K562 (cell line): ENCODE measurements around the gene LIPH. TPM values are rescaled to one million over a fixed set of nuclear protein-coding genes. Genes with fewer than 3 reads are reported as not detected.

Experiments used
- ATAC-seq: fragments of 200-7000 bp; cut with Tn5 transposase; 3 replicates; pipeline ENCODE4 v1.9.1; 2020; ENCODE audit warnings: moderate library complexity
- BruUV-seq: library from RNA; stranded (reverse); fragments of 400-500 nt; replicated peaks from 2 replicates; lab custom pipeline; 2021; lab: Mats Ljungman, UMichigan
- CTCF ChIA-PET: fragments of 300-600 bp; formaldehyde crosslinking; extraction: SDS; loops from one replicate; lab custom pipeline; 2021; ENCODE audit warnings: low intra/inter-chr PET ratio; lab: Yijun Ruan, JAX
- POLR2A ChIA-PET: fragments of 300-600, 350-650 bp; sonication (Branson Sonifier 250); formaldehyde crosslinking; extraction: SDS; loops from one replicate; lab custom pipeline; 2021; ENCODE audit warnings: antibody characterized with exemption, inconsistent platforms; lab: Yijun Ruan, JAX
- DNase-seq, 4 experiments: peaks; one replicate each; pipeline versions ENCODE4 v3.0.0 to v3.0.0-alpha.2; 2011 to 2018; ENCODE audit warnings: low spot score in 3 of 4, mixed read lengths in 3 of 4; ENCODE audit errors: extremely low read depth in 1 of 4
- FAIRE-seq: peaks from 2 replicates; lab custom pipeline; 2011; peaks lifted over from hg19 to GRCh38; lab: Jason Lieb, UNC
- H2AFZ ChIP-seq: 2 replicates; pipeline ENCODE4 v1.6.0; 2011; ENCODE audit warnings: low read depth, low read length, control low read depth, inconsistent platforms
- H3K27ac ChIP-seq: fragments of 200-600 bp; 3 replicates; pipeline ENCODE4 v1.8.0; 2011; ENCODE audit warnings: low read depth, mild to moderate bottlenecking, control low read depth, inconsistent platforms, low read length, moderate library complexity, mixed read lengths; ENCODE audit errors: extremely low read depth
- H3K27me3 ChIP-seq, 2 experiments: fragments of 300-600 bp in 1 of 2; 2 replicates in 1 of 2; 3 replicates in 1 of 2; pipeline versions ENCODE4 v1.6.0 to v1.8.0; 2011; ENCODE audit warnings: inconsistent platforms in 2 of 2, low read length in 2 of 2, mild to moderate bottlenecking in 1 of 2, mixed read lengths in 1 of 2, moderate library complexity in 1 of 2; ENCODE audit not compliant: control insufficient read depth in 2 of 2, insufficient read depth in 2 of 2
- H3K36me3 ChIP-seq: fragments of 300-600 bp; 3 replicates; pipeline ENCODE4 v1.8.0; 2011; ENCODE audit warnings: mild to moderate bottlenecking, low read length, inconsistent platforms; ENCODE audit not compliant: control insufficient read depth, insufficient read depth
- H3K4me1 ChIP-seq, 2 experiments: fragments of 200-600 bp in 1 of 2; replicated peaks in 1 of 2; 2 replicates in 1 of 2; 3 replicates in 1 of 2; pipeline versions ENCODE4 v1.5.1 to v1.8.0; 2011; ENCODE audit warnings: inconsistent platforms in 2 of 2, low read length in 2 of 2, mild to moderate bottlenecking in 1 of 2, mixed read lengths in 1 of 2, moderate library complexity in 1 of 2; ENCODE audit not compliant: control insufficient read depth in 2 of 2, insufficient read depth in 2 of 2
- H3K4me2 ChIP-seq: 2 replicates; pipeline ENCODE4 v1.6.1; 2011; ENCODE audit warnings: low read length, control low read depth, inconsistent platforms, mixed read lengths; ENCODE audit not compliant: insufficient read depth
- H3K4me3 ChIP-seq: fragments of 200-600 bp; sonication (generic), shearing (Covaris generic); 2 replicates; pipeline ENCODE4 v1.5.1; 2016; ENCODE audit warnings: control low read depth, inconsistent platforms
- H3K79me2 ChIP-seq: fragments of 200-600 bp; 3 replicates; pipeline ENCODE4 v1.8.0; 2011; ENCODE audit warnings: low read length, inconsistent platforms; ENCODE audit not compliant: control insufficient read depth, insufficient read depth
- H3K9ac ChIP-seq, 2 experiments: 2 replicates each; pipeline versions ENCODE4 v1.6.0 to v1.6.1; 2011; ENCODE audit warnings: low read depth in 2 of 2, low read length in 2 of 2, control low read depth in 1 of 2, inconsistent platforms in 1 of 2, mild to moderate bottlenecking in 1 of 2, mixed read lengths in 1 of 2; ENCODE audit not compliant: insufficient read depth in 1 of 2
- H3K9me1 ChIP-seq: one replicate; pipeline ENCODE4 v1.6.0; 2011; ENCODE audit warnings: inconsistent platforms, mild to moderate bottlenecking, low read length, moderate library complexity; ENCODE audit not compliant: control insufficient read depth, insufficient read depth
- H3K9me3 ChIP-seq: replicated peaks from 2 replicates; pipeline ENCODE4 v1.5.1; 2011; ENCODE audit warnings: low read depth, low read length, inconsistent platforms; ENCODE audit not compliant: control insufficient read depth, insufficient read depth
- H4K20me1 ChIP-seq: replicated peaks from 2 replicates; pipeline ENCODE4 v1.6.1; 2011; ENCODE audit warnings: low read length, inconsistent platforms, mixed read lengths; ENCODE audit not compliant: control insufficient read depth, insufficient read depth
- FOXJ2 ChIP-seq: fragments of 200-800 bp; sonication (Bioruptor generic); IDR thresholded peaks from 2 replicates; pipeline ENCODE4 v1.6.1; 2016; ENCODE audit warnings: missing genetic modification characterization, missing compliant biosample characterization
- HBP1 ChIP-seq: fragments of 450-650 bp; formaldehyde crosslinking; IDR thresholded peaks from 2 replicates; pipeline ENCODE4 v1.4.0; 2022; ENCODE audit warnings: missing genetic modification characterization
- HNRNPL ChIP-seq: fragments of 200-400 bp; formaldehyde crosslinking; IDR thresholded peaks from 2 replicates; pipeline ENCODE4 v1.6.1; 2017; ENCODE audit warnings: low read depth, mild to moderate bottlenecking, low read length
- NKRF ChIP-seq: fragments of 450-650 bp; IDR thresholded peaks from 2 replicates; pipeline ENCODE4 v1.6.1; 2016; ENCODE audit warnings: borderline replicate concordance
- POU5F1 ChIP-seq: fragments of 150-350 bp; IDR thresholded peaks from 2 replicates; pipeline ENCODE4 v1.6.1; 2014; ENCODE audit warnings: borderline replicate concordance, low read length, low read depth, mild to moderate bottlenecking; ENCODE audit not compliant: partially characterized antibody
- SNAPC5 ChIP-seq: fragments of 250-450 bp; sonication (Bioruptor Pico); IDR thresholded peaks from 2 replicates; pipeline ENCODE4 v1.8.0; 2021; ENCODE audit warnings: moderate library complexity, mild to moderate bottlenecking, inconsistent platforms
- SREBF1 ChIP-seq: fragments of 150-350 bp; IDR thresholded peaks from 2 replicates; pipeline ENCODE4 v1.6.1; 2014; ENCODE audit warnings: antibody characterized with exemption, low read depth, low read length, borderline replicate concordance
- TCF3 ChIP-seq: sonication (generic); formaldehyde crosslinking; IDR thresholded peaks from 2 replicates; pipeline ENCODE4 v1.4.0; 2020; ENCODE audit warnings: mild to moderate bottlenecking, missing genetic modification reagents
- TEAD4 ChIP-seq, 2 experiments: sonication (generic) in 1 of 2; formaldehyde crosslinking in 1 of 2; IDR thresholded peaks; 2 replicates each; pipeline versions ENCODE4 v1.6.1 to v1.8.0; 2012 to 2022; ENCODE audit warnings: borderline replicate concordance in 1 of 2, inconsistent platforms in 1 of 2, low read length in 1 of 2, mild to moderate bottlenecking in 1 of 2, missing genetic modification reagents in 1 of 2
- ZEB2 ChIP-seq: fragments of 450-650 bp; IDR thresholded peaks from 2 replicates; pipeline ENCODE4 v1.6.1; 2016
- ZNF12 ChIP-seq: sonication (generic); formaldehyde crosslinking; IDR thresholded peaks from 2 replicates; pipeline ENCODE4 v1.4.0; 2020; ENCODE audit warnings: mild to moderate bottlenecking, missing genetic modification reagents
- ZNF354B ChIP-seq: fragments of 250-450 bp; sonication (Bioruptor Pico); IDR thresholded peaks from 2 replicates; pipeline ENCODE4 v1.4.0; 2020
- ZNF449 ChIP-seq: fragments of 250-450 bp; sonication (Bioruptor Pico); IDR thresholded peaks from 2 replicates; pipeline ENCODE4 v1.8.0; 2022; ENCODE audit warnings: moderate library complexity, mild to moderate bottlenecking, inconsistent platforms
- ZNF717 ChIP-seq: fragments of 250-450 bp; sonication (Bioruptor Pico); IDR thresholded peaks from 2 replicates; pipeline ENCODE4 v1.5.0; 2021
- ZSCAN29 ChIP-seq: fragments of 450-650 bp; IDR thresholded peaks from 2 replicates; pipeline ENCODE4 v1.6.1; 2017
- ZZZ3 ChIP-seq: fragments of 450-650 bp; IDR thresholded peaks from 2 replicates; pipeline ENCODE4 v1.6.1; 2016; ENCODE audit warnings: antibody characterized with exemption, mild to moderate bottlenecking, moderate library complexity
- WGBS: fragments of 100-300 bp; shearing (Covaris generic); methylation state at CpG from one replicate; pipeline ENCODE4 v1.1.6; 2016; ENCODE audit warnings: low coverage, mixed read lengths; ENCODE audit not compliant: insufficient coverage; ENCODE audit errors: missing lambda C conversion rate; 5-methylcytosine and 5-hydroxymethylcytosine counted together
- in situ Hi-C: fragments of 300-500 bp; cut with MboI; formaldehyde crosslinking; loops from 4 replicates; pipeline ENCODE4 v1.15.0; 2018; ENCODE audit warnings: inconsistent platforms, mixed read lengths
- intact Hi-C: fragments of 100-400 bp; cut with micrococcal nuclease; formaldehyde crosslinking; loops from 2 replicates; pipeline ENCODE4 v1.14.2; 2022
- polyA plus RNA-seq, 8 experiments: library from polyadenylated mRNA; depleted of rRNA in 4 of 8; stranded (reverse) in 5 of 8; unstranded in 3 of 8; fragments of >200 nt; fragmentation: Nextera tagmentation in 2 of 8; fragmentation: Illumina TruSeq in 1 of 8; extraction: Ambion mirVana in 2 of 8; extraction: Trizol in 1 of 8; gene quantifications; 2 replicates each; pipeline versions ENCODE4 v1.2.1 to v1.2.3, GENCODE V29; 2011 to 2014; ENCODE audit warnings: inconsistent platforms in 1 of 8, missing spikeins in 1 of 8
- total RNA-seq, 7 experiments: library from RNA; depleted of rRNA in 6 of 7; stranded (reverse); fragments of >200 nt in 6 of 7; fragmentation: Illumina TruSeq in 2 of 7; extraction: Trizol in 2 of 7; gene quantifications; 2 replicates each; pipeline versions ENCODE4 v1.2.1 to v1.2.3, GENCODE V29; 2011 to 2021; ENCODE audit warnings: low replicate concordance in 1 of 7

The LIPH gene
- total and polyA plus RNA-seq, 9 of the 15 experiments (the other 6 are each of a cell fraction or from before 2014, with no cell fraction given) = 0.73 to 1.8 (median 1.3) TPM

GRCh38 chr3:185498503-185499396 lies 53.6 kb downstream of the LIPH start, which contains the start of gene TMEM41A:
Gene TMEM41A (minus strand): TSS chr3:185499035. CDS start chr3:185498961, 74 bp downstream.
- BruUV-seq = TSS peak; percentile 52
- Histone ChIP-seq H3K4me1 (peaks cover 23 to 25% of the 10 kb centered on the region in 2 experiments), H3K9me1 (no peaks in the 10 kb centered on the region), H4K20me1 (peaks cover 5% of the 10 kb centered on the region; the same call in 1 of the 2 replicates), H3K4me3 (peak within 1 kb of the TSS; percentile 100), H3K9ac (peak within 1 kb of the TSS; percentile 96 to 99), H2AFZ (peak within 1 kb of the TSS; percentile 99), H3K36me3 (peaks cover 38% of the 10 kb centered on the region), H3K9me3 (no peaks in the 10 kb centered on the region), H3K27me3 (no peaks in the 10 kb centered on the region), H3K27ac (peak within 1 kb of the TSS; percentile 91), H3K4me2 (peak within 1 kb of the TSS; percentile 93), H3K79me2 (peaks cover 33% of the 10 kb centered on the region)
- FAIRE-seq (peak; percentile 67), ATAC-seq (peak; percentile 98), DNase-seq (peak; percentile 94 to 98 (median 98))
- CTCF ChIA-PET = no interaction called here
- POLR2A ChIA-PET = interaction anchor here (0.6 to 1.4 kb wide), 11 partner anchors 9 to 1329 kb away, joined by 3 to 6 read pairs (median 4); no protein-coding TSS in a partner anchor
- intact Hi-C loops = loop anchor here (1.0 to 2.0 kb wide), 3 partner anchors 38 to 60 kb away; partner anchors contain the start of gene LIPH
- WGBS = 2% methylated on average over 70 of the region's 82 CpGs
- in situ Hi-C loops = no loop called here
- TF ChIP-seq HNRNPL = peak; percentile 72; the same call in 1 of the 2 replicates
- no peak for TF ChIP-seq ZNF717
- TF ChIP-seq TCF3 (CRISPR knock-in tag) = peak; percentile 57
- TF ChIP-seq FOXJ2 (tag) = peak; percentile 80; the same call in 1 of the 2 replicates
- TF ChIP-seq SREBF1 = no peak
- TF ChIP-seq ZNF354B (CRISPR knock-in tag) = no peak
- peak; percentile 95 for TF ChIP-seq ZSCAN29
- no peak for TF ChIP-seq ZNF449 (CRISPR knock-in tag)
- peak; percentile 52; the same call in 1 of the 2 replicates for TF ChIP-seq NKRF
- no peak for TF ChIP-seq POU5F1
- no peak for TF ChIP-seq ZZZ3
- TF ChIP-seq ZEB2 = peak; percentile 97
- no peak for TF ChIP-seq HBP1 (CRISPR knock-in tag)
- TF ChIP-seq SNAPC5 (CRISPR knock-in tag) = no peak
- no peak; the same call in 1 of the 2 replicates for TF ChIP-seq TEAD4 (IDR thresholded peaks at IDR 0.05; ENCODE audit: low read length)
- TF ChIP-seq TEAD4 (CRISPR knock-in tag; IDR thresholded peaks at IDR 0.05; ENCODE audit: borderline replicate concordance) = no peak
- peak; percentile 81 for TF ChIP-seq ZNF12 (CRISPR knock-in tag)
